ENCODE data around the gene BORCS8.

GRCh38 chr19:19238126-19238894 is 46.4 kb upstream of the BORCS8 start:
- TF ChIP-seq ZFP30 (CRISPR knock-in tag; IDR thresholded peaks at IDR 0.05) (no peak), PATZ1 (CRISPR knock-in tag; IDR thresholded peaks at IDR 0.05; ENCODE audit: borderline replicate concordance) (no peak), ZFP3 (CRISPR knock-in tag; IDR thresholded peaks at IDR 0.05) (no peak), ISL1 (CRISPR knock-in tag; IDR thresholded peaks at IDR 0.05) (no peak), ESRRG (CRISPR knock-in tag; IDR thresholded peaks at IDR 0.05) (no peak), ZC3H10 (CRISPR knock-in tag; IDR thresholded peaks at IDR 0.05) (no peak), OSR1 (CRISPR knock-in tag; IDR thresholded peaks at IDR 0.05) (no peak), ARNTL (CRISPR knock-in tag; IDR thresholded peaks at IDR 0.05; ENCODE audit: borderline replicate concordance, low read depth) (no peak), TSHZ2 (CRISPR knock-in tag; IDR thresholded peaks at IDR 0.05) (no peak), CSDC2 (CRISPR knock-in tag; IDR thresholded peaks at IDR 0.05) (no peak), RARB (CRISPR knock-in tag; IDR thresholded peaks at IDR 0.05) (no peak), PPARA (CRISPR knock-in tag; IDR thresholded peaks at IDR 0.05; ENCODE audit: borderline replicate concordance) (no peak), TCF4 (CRISPR knock-in tag; IDR thresholded peaks at IDR 0.05; ENCODE audit: borderline replicate concordance) (no peak)
